Measurements from ENCODE around the gene KDM2B. TPM values are rescaled to one million over a fixed set of nuclear protein-coding genes. Genes with fewer than 3 reads are reported as not detected.

The KDM2B gene
- total RNA-seq, 1 experiment from 2014 or later, result 39.1 TPM

GRCh38 chr12:121468499-121468801 lies 112.4 kb downstream of the KDM2B start:
- peaks cover 17% of the 10 kb centered on the region for H4K20me1 ChIP-seq (ENCODE audit: insufficient read depth, low read depth, low read length)
- H3K27ac ChIP-seq (ENCODE audit: low read length), result no peak overlapping the region
- peaks cover 30% of the 10 kb centered on the region for H3K79me2 ChIP-seq (ENCODE audit: low read length)
- no peaks in the 10 kb centered on the region for H3K9me2 ChIP-seq (replicated peaks; ENCODE audit: insufficient read depth, low read length)
- peak overlapping the region; percentile 79; the same call in 1 of the 2 replicates for H3K4me3 ChIP-seq (ENCODE audit: low read length)
- no peak for DNase-seq
- no peaks in the 10 kb centered on the region for H3K9me3 ChIP-seq (ENCODE audit: low read length)
- peaks cover 8% of the 10 kb centered on the region; the same call in 1 of the 2 replicates for H3K36me3 ChIP-seq (ENCODE audit: insufficient read depth, low read length)
- H2AFZ ChIP-seq (ENCODE audit: low read length), result no peak overlapping the region
- H3K4me1 ChIP-seq (ENCODE audit: low read length), result peaks cover 32% of the 10 kb centered on the region
- H3K27me3 ChIP-seq (ENCODE audit: low read length), result no peaks in the 10 kb centered on the region
- H3K4me2 ChIP-seq (ENCODE audit: low read depth, low read length, poor library complexity, severe bottlenecking), result peak overlapping the region; percentile 91
- H3K9ac ChIP-seq (ENCODE audit: low read length), result no peak overlapping the region; the same call in 1 of the 2 replicates

- Histone ChIP-seq H3K9me3 (ENCODE audit: low read length) (no peaks in the 10 kb centered on the region), H3K79me2 (ENCODE audit: low read length) (peaks cover 36% of the 10 kb centered on the region), H3K36me3 (ENCODE audit: insufficient read depth, low read length) (peaks cover 8% of the 10 kb centered on the region; the same call in 1 of the 2 replicates), H3K4me3 (ENCODE audit: low read length) (peak overlapping the region; percentile 79), H2AFZ (ENCODE audit: low read length) (no peak overlapping the region; the same call in 1 of the 2 replicates), H3K9ac (ENCODE audit: low read length) (peak overlapping the region; percentile 76), H3K4me2 (ENCODE audit: low read depth, low read length, poor library complexity, severe bottlenecking) (peak overlapping the region; percentile 91), H3K9me2 (replicated peaks; ENCODE audit: insufficient read depth, low read length) (no peaks in the 10 kb centered on the region), H4K20me1 (ENCODE audit: insufficient read depth, low read depth, low read length) (peaks cover 17% of the 10 kb centered on the region), H3K27ac (ENCODE audit: low read length) (no peak overlapping the region), H3K27me3 (ENCODE audit: low read length) (no peaks in the 10 kb centered on the region), H3K4me1 (ENCODE audit: low read length) (peaks cover 29% of the 10 kb centered on the region)
- peak; percentile 49 for DNase-seq
Measured at GRCh38 chr12:121467638-121468498, 113.0 kb downstream of the KDM2B start.

GRCh38 chr12:121466794-121467637 lies 113.8 kb downstream of the KDM2B start:
- H3K27ac ChIP-seq (ENCODE audit: low read length), result no peak overlapping the region
- peak overlapping the region; percentile 91 for H3K4me2 ChIP-seq (ENCODE audit: low read depth, low read length, poor library complexity, severe bottlenecking)
- H3K27me3 ChIP-seq (ENCODE audit: low read length), result no peaks in the 10 kb centered on the region
- H3K9me2 ChIP-seq (replicated peaks; ENCODE audit: insufficient read depth, low read length), result no peaks in the 10 kb centered on the region
- no peak overlapping the region for H2AFZ ChIP-seq (ENCODE audit: low read length)
- peaks cover 17% of the 10 kb centered on the region for H4K20me1 ChIP-seq (ENCODE audit: insufficient read depth, low read depth, low read length)
- peaks cover 8% of the 10 kb centered on the region; the same call in 1 of the 2 replicates for H3K36me3 ChIP-seq (ENCODE audit: insufficient read depth, low read length)
- H3K4me3 ChIP-seq (ENCODE audit: low read length), result peak overlapping the region; percentile 88
- peak; percentile 97 for DNase-seq
- H3K79me2 ChIP-seq (ENCODE audit: low read length), result peaks cover 44% of the 10 kb centered on the region
- H3K4me1 ChIP-seq (ENCODE audit: low read length), result peaks cover 23% of the 10 kb centered on the region
- peak overlapping the region; percentile 89 for H3K9ac ChIP-seq (ENCODE audit: low read length)
- H3K9me3 ChIP-seq (ENCODE audit: low read length), result no peaks in the 10 kb centered on the region

GRCh38 chr12:121465921-121466793 lies 114.7 kb downstream of the KDM2B start:
- Histone ChIP-seq H4K20me1 (ENCODE audit: insufficient read depth, low read depth, low read length) (peaks cover 17% of the 10 kb centered on the region), H3K9me2 (replicated peaks; ENCODE audit: insufficient read depth, low read length) (no peaks in the 10 kb centered on the region), H3K9me3 (ENCODE audit: low read length) (no peaks in the 10 kb centered on the region), H3K9ac (ENCODE audit: low read length) (peak overlapping the region; percentile 89), H3K36me3 (ENCODE audit: insufficient read depth, low read length) (peaks cover 8% of the 10 kb centered on the region; the same call in 1 of the 2 replicates), H3K27me3 (ENCODE audit: low read length) (no peaks in the 10 kb centered on the region), H3K4me2 (ENCODE audit: low read depth, low read length, poor library complexity, severe bottlenecking) (peak overlapping the region; percentile 87), H2AFZ (ENCODE audit: low read length) (peak overlapping the region; percentile 47; the same call in 1 of the 2 replicates), H3K4me1 (ENCODE audit: low read length) (peaks cover 23% of the 10 kb centered on the region), H3K79me2 (ENCODE audit: low read length) (peaks cover 53% of the 10 kb centered on the region), H3K4me3 (ENCODE audit: low read length) (peak overlapping the region; percentile 88), H3K27ac (ENCODE audit: low read length) (peak overlapping the region; percentile 76)
- peak; percentile 83 for DNase-seq

GRCh38 chr12:121464331-121464730 lies 116.5 kb downstream of the KDM2B start:
- no peak for DNase-seq
- Histone ChIP-seq H3K27ac (ENCODE audit: low read length) (no peak overlapping the region), H2AFZ (ENCODE audit: low read length) (no peak overlapping the region), H3K27me3 (ENCODE audit: low read length) (no peaks in the 10 kb centered on the region), H3K9me2 (replicated peaks; ENCODE audit: insufficient read depth, low read length) (no peaks in the 10 kb centered on the region), H3K4me1 (ENCODE audit: low read length) (peaks cover 23% of the 10 kb centered on the region), H3K79me2 (ENCODE audit: low read length) (peaks cover 71% of the 10 kb centered on the region), H3K9ac (ENCODE audit: low read length) (no peak overlapping the region), H3K36me3 (ENCODE audit: insufficient read depth, low read length) (peaks cover 8% of the 10 kb centered on the region; the same call in 1 of the 2 replicates), H3K4me3 (ENCODE audit: low read length) (no peak overlapping the region), H4K20me1 (ENCODE audit: insufficient read depth, low read depth, low read length) (peaks cover 17% of the 10 kb centered on the region), H3K4me2 (ENCODE audit: low read depth, low read length, poor library complexity, severe bottlenecking) (no peak overlapping the region), H3K9me3 (ENCODE audit: low read length) (no peaks in the 10 kb centered on the region)

GRCh38 chr12:121461048-121461447 lies 119.8 kb downstream of the KDM2B start:
- Histone ChIP-seq H3K27ac (ENCODE audit: low read length) (no peak overlapping the region), H3K27me3 (ENCODE audit: low read length) (no peaks in the 10 kb centered on the region), H3K4me1 (ENCODE audit: low read length) (peaks cover 13% of the 10 kb centered on the region), H3K9me2 (replicated peaks; ENCODE audit: insufficient read depth, low read length) (no peaks in the 10 kb centered on the region), H2AFZ (ENCODE audit: low read length) (no peak overlapping the region), H3K9ac (ENCODE audit: low read length) (no peak overlapping the region), H3K9me3 (ENCODE audit: low read length) (no peaks in the 10 kb centered on the region), H3K4me2 (ENCODE audit: low read depth, low read length, poor library complexity, severe bottlenecking) (no peak overlapping the region), H3K4me3 (ENCODE audit: low read length) (no peak overlapping the region), H4K20me1 (ENCODE audit: insufficient read depth, low read depth, low read length) (peaks cover 26% of the 10 kb centered on the region), H3K36me3 (ENCODE audit: insufficient read depth, low read length) (peaks cover 11% of the 10 kb centered on the region; the same call in 1 of the 2 replicates), H3K79me2 (ENCODE audit: low read length) (peaks cover 100% of the 10 kb centered on the region)
- DNase-seq, result no peak

- peaks cover 7% of the 10 kb centered on the region; the same call in 1 of the 2 replicates for H3K36me3 ChIP-seq (ENCODE audit: insufficient read depth, low read length)
- H3K9me3 ChIP-seq (ENCODE audit: low read length), result no peaks in the 10 kb centered on the region
- H3K4me1 ChIP-seq (ENCODE audit: low read length), result no peaks in the 10 kb centered on the region
- no peaks in the 10 kb centered on the region for H3K9me2 ChIP-seq (replicated peaks; ENCODE audit: insufficient read depth, low read length)
- H3K9ac ChIP-seq (ENCODE audit: low read length), result no peak overlapping the region
- no peak for DNase-seq
- peaks cover 91% of the 10 kb centered on the region for H3K79me2 ChIP-seq (ENCODE audit: low read length)
- H3K4me2 ChIP-seq (ENCODE audit: low read depth, low read length, poor library complexity, severe bottlenecking), result no peak overlapping the region
- H2AFZ ChIP-seq (ENCODE audit: low read length), result no peak overlapping the region
- no peaks in the 10 kb centered on the region for H3K27me3 ChIP-seq (ENCODE audit: low read length)
- H4K20me1 ChIP-seq (ENCODE audit: insufficient read depth, low read depth, low read length), result peaks cover 38% of the 10 kb centered on the region
- H3K4me3 ChIP-seq (ENCODE audit: low read length), result no peak overlapping the region
- no peak overlapping the region for H3K27ac ChIP-seq (ENCODE audit: low read length)
Measured at GRCh38 chr12:121456551-121456950, 124.3 kb downstream of the KDM2B start.

Data from Karpas-422 (cell line).